Endodermal cell (in vitro differentiated cells): Measurements from ENCODE around the gene BCDIN3D. TPM values are rescaled to one million over a fixed set of nuclear protein-coding genes. Genes with fewer than 3 reads are reported as not detected.

ENCODE experiments used
- DNase-seq: peaks from one replicate; pipeline ENCODE4 v3.0.0-alpha.2; 2017
- H3K27ac ChIP-seq: 2 replicates; pipeline ENCODE4 v1.5.1; 2013; ENCODE audit warnings: mild to moderate bottlenecking, low read depth, low read length, moderate library complexity
- H3K27me3 ChIP-seq: 2 replicates; pipeline ENCODE4 v1.6.1; 2013; ENCODE audit warnings: mild to moderate bottlenecking, low read length, moderate library complexity; ENCODE audit not compliant: insufficient read depth, control insufficient read depth, poor library complexity, severe bottlenecking
- H3K36me3 ChIP-seq: 2 replicates; pipeline ENCODE4 v1.7.0; 2013; ENCODE audit warnings: mild to moderate bottlenecking, low read length, moderate library complexity; ENCODE audit not compliant: control insufficient read depth, insufficient read depth
- H3K4me1 ChIP-seq: one replicate; pipeline ENCODE4 v1.7.0; 2013; ENCODE audit warnings: low read length; ENCODE audit not compliant: control insufficient read depth, insufficient read depth
- H3K4me3 ChIP-seq: 2 replicates; pipeline ENCODE4 v1.5.1; 2013; ENCODE audit warnings: mild to moderate bottlenecking, low read length, moderate library complexity
- H3K9ac ChIP-seq: 2 replicates; pipeline ENCODE4 v1.6.1; 2013; ENCODE audit warnings: mild to moderate bottlenecking, low read length, moderate library complexity; ENCODE audit not compliant: poor library complexity, severe bottlenecking; ENCODE audit errors: extremely low read depth
- H3K9me3 ChIP-seq: 2 replicates; pipeline ENCODE4 v1.6.1; 2013; ENCODE audit warnings: mild to moderate bottlenecking, low read length, moderate library complexity; ENCODE audit not compliant: control insufficient read depth
- H3K27ac Mint-ChIP-seq: 2 replicates; pipeline ENCODE4 v1.8.0; 2020; ENCODE audit warnings: mixed read lengths
- H3K27me3 Mint-ChIP-seq: 2 replicates; pipeline ENCODE4 v1.8.0; 2021; ENCODE audit warnings: mild to moderate bottlenecking, mixed read lengths; ENCODE audit not compliant: insufficient read depth
- H3K36me3 Mint-ChIP-seq: 2 replicates; pipeline ENCODE4 v1.8.0; 2020; ENCODE audit warnings: low read depth, mixed read lengths
- H3K4me1 Mint-ChIP-seq: 2 replicates; pipeline ENCODE4 v1.8.0; 2020; ENCODE audit warnings: mixed read lengths
- H3K4me3 Mint-ChIP-seq: 2 replicates; pipeline ENCODE4 v1.8.0; 2020; ENCODE audit warnings: mild to moderate bottlenecking, moderate library complexity, mixed read lengths
- H3K9me3 Mint-ChIP-seq: 2 replicates; pipeline ENCODE4 v1.8.0; 2020; ENCODE audit warnings: mild to moderate bottlenecking, mixed read lengths
- CTCF ChIP-seq: fragments of 200-600 bp; sonication (generic); conservative IDR thresholded peaks from 2 replicates; pipeline ENCODE4 v1.5.0; 2021; ENCODE audit warnings: antibody characterized with exemption, mild to moderate bottlenecking
- WGBS, 2 experiments: methylation state at CpG; one replicate each; pipeline versions ENCODE4 v1.1.5 to v1.1.7; 2013; ENCODE audit warnings: missing lambda C conversion rate in 2 of 2, mixed read lengths in 1 of 2; ENCODE audit not compliant: insufficient coverage in 1 of 2, insufficient read length in 1 of 2; 5-methylcytosine and 5-hydroxymethylcytosine counted together
- long read RNA-seq, 4 experiments: library from polyadenylated mRNA in 2 of 4; library from RNA in 1 of 4; library from capped mRNA in 1 of 4; stranded (forward) in 3 of 4; unstranded in 1 of 4; transcript quantifications; one replicate each; pipeline ENCODE4 v2.0.0, GENCODE V29; 2020 to 2021; ENCODE audit warnings: inconsistent platforms in 1 of 4
- polyA plus RNA-seq, 2 experiments: library from polyadenylated mRNA; stranded (reverse); fragments of 50-300 nt; gene quantifications; one replicate each; pipeline ENCODE4 v1.2.3, GENCODE V29; 2013
- total RNA-seq, 2 donors: library from RNA; stranded (reverse); fragmentation: NEBNext Ultra II Directional in 1 of 2; extraction: Animal tissue kit (Norgen Biotek cat#: 25700) in 1 of 2; gene quantifications; 2 replicates in 1 of 2; 3 replicates in 1 of 2; pipeline ENCODE4 v1.2.1, GENCODE V29; 2021

BCDIN3D gene
- 1 to 10 TPM; 2.8 to 3.8 TPM for total RNA-seq
- 4.8 TPM for polyA plus RNA-seq (2013, experiment 1 of 2)
- 5.1 TPM for polyA plus RNA-seq (2013, experiment 2 of 2)
- long read RNA-seq, experiment 1, partial matches to known transcripts, result 0 of 1 reads
- long read RNA-seq, experiment 1, other reads (novel, unspliced or antisense), result 0 of 1 reads
- long read RNA-seq, experiment 2, partial matches to known transcripts, result 0 of 1 reads
- long read RNA-seq, experiment 2, other reads (novel, unspliced or antisense), result 0 of 1 reads
- long read RNA-seq, experiment 3, transcript BCDIN3D-201 (2 exons, 3,253 nt), result major isoform, 10 of 12 reads
- long read RNA-seq, experiment 3, partial matches to known transcripts, result 0 of 12 reads
- long read RNA-seq, experiment 3, other reads (novel, unspliced or antisense), result 2 of 12 reads
- long read RNA-seq, experiment 4, transcript BCDIN3D-201 (2 exons, 3,253 nt), result major isoform, 18 of 18 reads
- long read RNA-seq, experiment 4, partial matches to known transcripts, result 0 of 18 reads
- long read RNA-seq, experiment 4, other reads (novel, unspliced or antisense), result 0 of 18 reads

GRCh38 chr12:49842519-49843352 lies at the start of gene BCDIN3D:
Gene BCDIN3D, minus strand, starts transcription at chr12:49843106. Its CDS starts 19 bp downstream, at chr12:49843087.
- Histone ChIP-seq H3K4me3 (peak within 1 kb of the TSS; percentile 93), H3K36me3 (no peaks in the 10 kb centered on the region), H3K4me1 (no peaks in the 10 kb centered on the region), H3K27ac (peak within 1 kb of the TSS; percentile 50), H3K9me3 (no peaks in the 10 kb centered on the region), H3K9ac (peak within 1 kb of the TSS; percentile 54), H3K27me3 (no peaks in the 10 kb centered on the region)
- 1% methylated on average over 22 to 55 of the region's 55 CpGs for WGBS, 2 experiments
- Mint-ChIP-seq H3K4me1 (peaks cover 12% of the 10 kb centered on the region), H3K4me3 (peak within 1 kb of the TSS; percentile 89), H3K27me3 (peaks cover 25% of the 10 kb centered on the region), H3K9me3 (no peaks in the 10 kb centered on the region), H3K27ac (peak within 1 kb of the TSS; percentile 95), H3K36me3 (no peaks in the 10 kb centered on the region)
- TF ChIP-seq CTCF, result no peak
- peak; percentile 97 for DNase-seq

- WGBS, 2 experiments, result 84 to 87% methylated on average over 9 to 10 of the region's 10 CpGs
Observed at GRCh38 chr12:49892084-49892731, 49.3 kb upstream of the BCDIN3D start.

More at GRCh38 chr12:49892084-49892731, 49.3 kb upstream of the BCDIN3D start:
- Mint-ChIP-seq H3K4me3 (no peak overlapping the region), H3K36me3 (no peaks in the 10 kb centered on the region), H3K9me3 (no peaks in the 10 kb centered on the region), H3K27ac (no peak overlapping the region), H3K4me1 (peaks cover 14% of the 10 kb centered on the region), H3K27me3 (peaks cover 29% of the 10 kb centered on the region)
- Histone ChIP-seq H3K27ac (no peak overlapping the region), H3K36me3 (no peaks in the 10 kb centered on the region), H3K4me3 (no peak overlapping the region), H3K27me3 (no peaks in the 10 kb centered on the region), H3K9ac (no peak overlapping the region), H3K9me3 (no peaks in the 10 kb centered on the region), H3K4me1 (no peaks in the 10 kb centered on the region)
- TF ChIP-seq CTCF, result no peak
- DNase-seq, result no peak
